Lung (tissue), 13 donors: Measurements from ENCODE around the gene CENPM. TPM values are rescaled to one million over a fixed set of nuclear protein-coding genes. Genes with fewer than 3 reads are reported as not detected.

Source experiments
- ATAC-seq: fragments of 200-7000 bp; cut with Tn5 transposase; one replicate; pipeline ENCODE4 v1.9.1; 2020; ENCODE audit warnings: moderate number of reproducible peaks; ENCODE audit not compliant: insufficient read depth, low FRiP score
- DNase-seq, 3 donors: peaks; one replicate each; pipeline ENCODE4 v3.0.0-alpha.2; 2013 to 2017
- H3K27ac ChIP-seq, 2 donors: one replicate each; pipeline ENCODE4 v1.5.1; 2013; ENCODE audit warnings: mild to moderate bottlenecking in 2 of 2, moderate library complexity in 2 of 2, control low read depth in 1 of 2, inconsistent platforms in 1 of 2, low read depth in 1 of 2, low read length in 1 of 2
- H3K27me3 ChIP-seq, 3 donors: one replicate each; pipeline ENCODE4 v1.5.1; 2013; ENCODE audit warnings: low read length in 2 of 3; ENCODE audit not compliant: control insufficient read depth in 3 of 3, insufficient read depth in 3 of 3
- H3K36me3 ChIP-seq, 4 donors: one replicate each; pipeline ENCODE4 v1.5.1; 2013; ENCODE audit warnings: low read length in 4 of 4, mild to moderate bottlenecking in 1 of 4, moderate library complexity in 1 of 4; ENCODE audit not compliant: control insufficient read depth in 4 of 4, insufficient read depth in 4 of 4
- H3K4me1 ChIP-seq, 5 donors: one replicate each; pipeline ENCODE4 v1.5.1; 2013; ENCODE audit warnings: low read length in 5 of 5, mild to moderate bottlenecking in 2 of 5, moderate library complexity in 1 of 5; ENCODE audit not compliant: control insufficient read depth in 5 of 5, insufficient read depth in 5 of 5
- H3K4me3 ChIP-seq: one replicate; pipeline ENCODE4 v1.5.1; 2013; ENCODE audit warnings: mild to moderate bottlenecking, control low read depth, moderate library complexity
- H3K9ac ChIP-seq, 2 donors: one replicate each; pipeline ENCODE4 v1.5.1; 2013; ENCODE audit warnings: low read length in 2 of 2, control low read depth in 1 of 2; ENCODE audit not compliant: insufficient read depth in 1 of 2
- H3K9me3 ChIP-seq, 4 donors: one replicate each; pipeline ENCODE4 v1.5.1; 2013; ENCODE audit warnings: low read length in 3 of 4, mild to moderate bottlenecking in 1 of 4, moderate library complexity in 1 of 4; ENCODE audit not compliant: control insufficient read depth in 4 of 4, insufficient read depth in 3 of 4
- WGBS, 2 donors: extraction: QIAGEN DNeasy Blood & Tissue Kit; methylation state at CpG; one replicate each; pipeline ENCODE4 v1.1.7; 2013; 5-methylcytosine and 5-hydroxymethylcytosine counted together
- polyA plus RNA-seq, 2 donors: library from polyadenylated mRNA; stranded (reverse); fragments of 200-250 nt; gene quantifications; one replicate each; pipeline ENCODE4 v1.2.1, GENCODE V29; 2013
- small RNA-seq: library from RNA; depleted of rRNA; stranded (forward); fragments of <200 nt; gene quantifications from one replicate; pipeline ENCODE3, GENCODE V24; 2014; ENCODE audit warnings: low replicate concordance
- total RNA-seq, 2 donors: library from RNA; depleted of rRNA in 1 of 2; stranded (reverse); fragments of >200 nt in 1 of 2; gene quantifications; one replicate each; pipeline ENCODE4 v1.2.1, GENCODE V29; 2014 to 2021
- TF ChIP-seq, protein P1 (sequence below): IDR thresholded peaks from 2 replicates; pipeline ENCODE4 v1.5.1; 2012; ENCODE audit warnings: mild to moderate bottlenecking; ENCODE audit errors: control extremely low read depth, extremely low read depth
- donor health status: control.
- donor health status: control.
- donor health status: Bipolar disorder and iron deficiency.
- donor health status: healthy.
- donor health status: DM: yes; HTN: yes; CAD: no.

CENPM gene
- total and polyA plus RNA-seq, 4 donors = 9.9 to 20.5 (median 14.5) TPM

DNA sequence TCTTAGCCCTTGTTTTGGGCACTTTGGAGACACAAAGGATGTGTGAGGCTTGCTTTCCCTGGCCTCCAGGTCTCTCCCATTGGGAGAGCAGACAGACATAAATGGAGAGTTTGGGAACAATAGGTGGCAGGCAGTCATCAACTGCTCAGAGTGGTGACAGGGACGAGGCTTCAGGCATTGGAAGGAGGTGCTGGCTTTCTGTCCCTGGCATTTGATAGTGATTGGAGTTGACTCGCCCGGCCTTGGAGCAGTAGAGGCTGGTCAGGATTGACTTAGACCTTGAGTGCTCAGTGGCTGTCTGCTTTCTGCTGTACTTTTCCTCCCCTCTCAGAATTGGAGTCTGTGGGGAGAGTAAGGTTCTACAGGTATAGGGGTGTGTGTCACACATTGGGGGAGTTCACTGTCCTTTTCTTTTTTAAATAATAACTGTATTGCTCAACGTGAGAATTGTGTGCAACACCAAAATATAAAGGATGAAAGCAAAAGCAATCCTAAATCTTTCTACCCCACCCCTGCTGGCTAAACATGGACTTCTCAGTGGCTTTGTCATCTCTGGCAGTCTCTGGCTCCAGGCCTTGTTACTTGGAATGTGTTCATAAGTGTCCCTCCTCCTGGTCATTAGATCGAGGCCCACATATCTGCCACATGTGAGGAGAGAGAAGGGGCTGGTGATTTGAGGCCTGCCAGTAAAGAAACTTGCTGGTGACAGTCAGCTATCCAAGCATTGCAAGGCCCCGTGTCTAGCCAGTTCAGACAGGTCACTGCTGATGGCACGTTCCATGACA, 53.2 kb downstream of the CENPM start:
- peak overlapping the region in 1 of 2 donors; percentile 22 for H3K27ac ChIP-seq
- H3K36me3 ChIP-seq = peaks cover 12 to 62% (median 27%) of the 10 kb centered on the region in 4 donors
- peaks cover 0 to 2% (median 0%) of the 10 kb centered on the region in 4 donors for H3K9me3 ChIP-seq
- no peak overlapping the region for H3K9ac ChIP-seq
- TF ChIP-seq, protein P1, sequence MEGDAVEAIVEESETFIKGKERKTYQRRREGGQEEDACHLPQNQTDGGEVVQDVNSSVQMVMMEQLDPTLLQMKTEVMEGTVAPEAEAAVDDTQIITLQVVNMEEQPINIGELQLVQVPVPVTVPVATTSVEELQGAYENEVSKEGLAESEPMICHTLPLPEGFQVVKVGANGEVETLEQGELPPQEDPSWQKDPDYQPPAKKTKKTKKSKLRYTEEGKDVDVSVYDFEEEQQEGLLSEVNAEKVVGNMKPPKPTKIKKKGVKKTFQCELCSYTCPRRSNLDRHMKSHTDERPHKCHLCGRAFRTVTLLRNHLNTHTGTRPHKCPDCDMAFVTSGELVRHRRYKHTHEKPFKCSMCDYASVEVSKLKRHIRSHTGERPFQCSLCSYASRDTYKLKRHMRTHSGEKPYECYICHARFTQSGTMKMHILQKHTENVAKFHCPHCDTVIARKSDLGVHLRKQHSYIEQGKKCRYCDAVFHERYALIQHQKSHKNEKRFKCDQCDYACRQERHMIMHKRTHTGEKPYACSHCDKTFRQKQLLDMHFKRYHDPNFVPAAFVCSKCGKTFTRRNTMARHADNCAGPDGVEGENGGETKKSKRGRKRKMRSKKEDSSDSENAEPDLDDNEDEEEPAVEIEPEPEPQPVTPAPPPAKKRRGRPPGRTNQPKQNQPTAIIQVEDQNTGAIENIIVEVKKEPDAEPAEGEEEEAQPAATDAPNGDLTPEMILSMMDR = no peak
- peaks cover 0 to 10% (median 0%) of the 10 kb centered on the region in 5 donors for H3K4me1 ChIP-seq
- 88 to 94% methylated on average over 7 of the region's 7 CpGs for WGBS, 2 donors
- H3K4me3 ChIP-seq = no peak overlapping the region
- ATAC-seq (no peak), DNase-seq (no peak)
- H3K27me3 ChIP-seq = no peaks in the 10 kb centered on the region

DNA sequence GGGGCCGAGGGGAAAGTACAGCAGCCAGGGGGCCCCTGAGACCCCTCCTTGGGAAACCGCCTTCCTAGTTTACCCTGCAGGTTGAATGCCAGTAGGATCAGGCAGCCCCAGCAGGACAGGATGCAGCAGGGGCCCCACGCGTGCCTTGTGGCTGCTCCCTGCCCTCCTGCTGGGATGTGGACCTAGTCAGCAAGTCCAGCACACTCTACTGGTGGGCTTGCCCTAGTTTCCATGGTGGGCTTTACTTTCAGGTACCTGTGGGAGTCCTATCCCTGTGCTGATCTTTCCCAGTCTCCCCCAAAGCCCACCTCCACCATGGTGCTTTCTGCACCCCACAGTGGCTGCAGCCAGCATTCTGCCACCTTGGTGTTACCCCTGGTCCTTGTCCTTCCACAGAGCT, 54.2 kb downstream of the CENPM start:
- WGBS, 2 donors = 91 to 94% methylated on average over 4 of the region's 4 CpGs
- TF ChIP-seq, protein P1 = no peak
- Histone ChIP-seq H3K4me1 (peaks cover 0 to 7% (median 0%) of the 10 kb centered on the region in 5 donors), H3K9me3 (peaks cover 0 to 2% (median 0%) of the 10 kb centered on the region in 4 donors), H3K36me3 (peaks cover 12 to 58% (median 23%) of the 10 kb centered on the region in 4 donors), H3K27ac (no peak overlapping the region), H3K27me3 (no peaks in the 10 kb centered on the region), H3K4me3 (no peak overlapping the region), H3K9ac (no peak overlapping the region)
- ATAC-seq (no peak), DNase-seq (no peak)

DNA sequence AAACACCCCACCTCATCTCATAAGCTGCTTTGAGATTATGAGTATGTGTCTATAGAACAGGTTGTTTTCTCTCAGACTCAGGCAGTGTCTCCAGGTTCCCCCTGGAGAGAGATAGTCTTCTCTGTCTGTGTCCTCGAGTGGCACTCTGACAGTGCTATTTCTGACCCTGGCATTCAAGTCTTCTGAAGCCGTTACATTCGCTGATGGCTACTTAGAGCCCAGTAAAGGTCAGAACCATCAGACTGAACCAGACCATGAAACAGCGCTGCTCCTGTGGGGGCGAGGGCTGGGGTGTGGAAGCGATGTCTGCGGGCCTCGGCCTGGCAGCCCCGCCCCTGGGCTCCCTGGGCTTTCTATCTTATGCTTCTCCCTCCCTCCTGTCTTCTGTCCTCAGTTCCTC, 55.5 kb downstream of the CENPM start:
- peak overlapping the region in 1 of 2 donors; percentile 67 for H3K27ac ChIP-seq
- H3K27me3 ChIP-seq = no peaks in the 10 kb centered on the region
- peaks cover 12 to 52% (median 29%) of the 10 kb centered on the region in 4 donors for H3K36me3 ChIP-seq
- no peak overlapping the region for H3K4me3 ChIP-seq
- peaks cover 0 to 2% (median 0%) of the 10 kb centered on the region in 4 donors for H3K9me3 ChIP-seq
- no peak for ATAC-seq
- TF ChIP-seq, protein P1 = no peak
- no peak for DNase-seq
- no peak overlapping the region for H3K9ac ChIP-seq
- peaks cover 0 to 7% (median 0%) of the 10 kb centered on the region in 5 donors for H3K4me1 ChIP-seq
- 97 to 98% methylated on average over 9 of the region's 9 CpGs for WGBS, 2 donors

Small RNA genes lying within 50 kb of the gene (small RNA-seq; reads per million reads assigned to genes)
- gene MIR33A = 0.66 reads per million, percentile 71 among the genes with 10 or more reads in this experiment

Other genes starting within 250 kb of the CENPM start
- 1 to 10 TPM; 3.4 to 7.6 TPM for gene MEI1, start 247.6 kb downstream of the CENPM start, total RNA-seq
- 10 to 100 TPM in 1 of 2 donors, 1 to 10 TPM in 1; 5.7 to 18.0 TPM for gene MEI1, start 247.6 kb downstream of the CENPM start, polyA plus RNA-seq
- gene CCDC134, start 146.5 kb downstream of the CENPM start, total RNA-seq = 10 to 100 TPM in 1 of 2 donors, 1 to 10 TPM in 1; 9.9 to 10.6 TPM
- gene CCDC134, start 146.5 kb downstream of the CENPM start, polyA plus RNA-seq = 1 to 10 TPM; 2.5 to 4.2 TPM
- gene SREBF2, start 114.0 kb downstream of the CENPM start, total RNA-seq = 100 to 1,000 TPM in 1 of 2 donors, 10 to 100 TPM in 1; 68.1 to 155 TPM
- gene SREBF2, start 114.0 kb downstream of the CENPM start, polyA plus RNA-seq = 10 to 100 TPM; 70.6 to 81.2 TPM
- under 1 TPM in 1 of 2 donors, not detected in 1; 0.34 TPM for gene SHISA8, start 32.1 kb downstream of the CENPM start, total RNA-seq
- under 1 TPM in 1 of 2 donors, not detected in 1; 0.02 TPM for gene SHISA8, start 32.1 kb downstream of the CENPM start, polyA plus RNA-seq
- gene TNFRSF13C, start 20.3 kb downstream of the CENPM start, total RNA-seq = 1 to 10 TPM in 1 of 2 donors, under 1 TPM in 1; 0.31 to 1.7 TPM
- under 1 TPM; 0.18 to 0.74 TPM for gene TNFRSF13C, start 20.3 kb downstream of the CENPM start, polyA plus RNA-seq
- gene SEPTIN3, start 22.3 kb upstream of the CENPM start, total RNA-seq = under 1 TPM; 0.51 to 0.61 TPM
- 1 to 10 TPM in 1 of 2 donors, under 1 TPM in 1; 0.31 to 1.3 TPM for gene SEPTIN3, start 22.3 kb upstream of the CENPM start, polyA plus RNA-seq
- gene WBP2NL, start 51.6 kb upstream of the CENPM start, total RNA-seq = 1 to 10 TPM; 1.8 to 4.9 TPM
- under 1 TPM; 0.42 to 0.67 TPM for gene WBP2NL, start 51.6 kb upstream of the CENPM start, polyA plus RNA-seq
- 10 to 100 TPM; 33.9 to 45.3 TPM for gene NAGA, start 123.7 kb upstream of the CENPM start, total RNA-seq
- gene NAGA, start 123.7 kb upstream of the CENPM start, polyA plus RNA-seq = 10 to 100 TPM in 1 of 2 donors, 1 to 10 TPM in 1; 9.9 to 48.0 TPM
- gene PHETA2, start 127.1 kb upstream of the CENPM start, total RNA-seq = 10 to 100 TPM; 11.8 to 18.1 TPM
- 10 to 100 TPM; 12.8 to 14.1 TPM for gene PHETA2, start 127.1 kb upstream of the CENPM start, polyA plus RNA-seq
- 100 to 1,000 TPM in 1 of 2 donors, 10 to 100 TPM in 1; 34.7 to 133 TPM for gene SMDT1, start 132.5 kb upstream of the CENPM start, total RNA-seq
- gene SMDT1, start 132.5 kb upstream of the CENPM start, polyA plus RNA-seq = 100 to 1,000 TPM in 1 of 2 donors, 10 to 100 TPM in 1; 67.4 to 167 TPM
- gene NDUFA6, start 143.6 kb upstream of the CENPM start, total RNA-seq = 10 to 100 TPM; 37.9 to 61.5 TPM
- gene NDUFA6, start 143.6 kb upstream of the CENPM start, polyA plus RNA-seq = 100 to 1,000 TPM in 1 of 2 donors, 10 to 100 TPM in 1; 78.6 to 118 TPM
- gene CYP2D6, start 183.7 kb upstream of the CENPM start, total RNA-seq = 1 to 10 TPM in 1 of 2 donors, under 1 TPM in 1; 0.94 to 1.3 TPM
- 1 to 10 TPM in 1 of 2 donors, under 1 TPM in 1; 0.80 to 1.3 TPM for gene CYP2D6, start 183.7 kb upstream of the CENPM start, polyA plus RNA-seq